ENCODE measurements around the gene METTL4.

- TF ChIP-seq POLR2AphosphoS5 (IDR thresholded peaks at IDR 0.05; ENCODE audit: low read depth, low read length) (no peak), POLR2A (IDR thresholded peaks at IDR 0.05; ENCODE audit: low read depth, low read length) (no peak)
These were observed 34.0 kb downstream of the METTL4 start for GRCh38 chr18:2537296-2537695.
